K562 (cell line): Measurements from ENCODE around the gene MAP4. TPM values are rescaled to one million over a fixed set of nuclear protein-coding genes. Genes with fewer than 3 reads are reported as not detected.

Experiments
- CBFA2T3 ChIP-seq: fragments of 450-650 bp; IDR thresholded peaks from 2 replicates; pipeline ENCODE4 v1.6.1; 2017
- DACH1 ChIP-seq: fragments of 450-650 bp; IDR thresholded peaks from 2 replicates; pipeline ENCODE4 v1.6.1; 2018; ENCODE audit not compliant: partially characterized antibody
- DDX20 ChIP-seq: fragments of 450-650 bp; IDR thresholded peaks from 2 replicates; pipeline ENCODE4 v1.6.1; 2016; ENCODE audit warnings: missing genetic modification characterization, low read depth, mild to moderate bottlenecking, missing compliant biosample characterization, moderate library complexity
- EP300 ChIP-seq: IDR thresholded peaks from 2 replicates; pipeline ENCODE4 v1.6.1; 2012; ENCODE audit warnings: low read length, improper control_type of control experiment
- KLF16 ChIP-seq: IDR thresholded peaks from 2 replicates; pipeline ENCODE4 v1.6.1; 2016; ENCODE audit warnings: antibody characterized with exemption
- RB1 ChIP-seq: fragments of 450-650 bp; IDR thresholded peaks from 2 replicates; pipeline ENCODE4 v1.6.1; 2017; ENCODE audit warnings: low read depth, mild to moderate bottlenecking
- polyA plus RNA-seq, 8 experiments: library from polyadenylated mRNA; depleted of rRNA in 4 of 8; stranded (reverse) in 5 of 8; unstranded in 3 of 8; fragments of >200 nt; fragmentation: Nextera tagmentation in 2 of 8; fragmentation: Illumina TruSeq in 1 of 8; extraction: Ambion mirVana in 2 of 8; extraction: Trizol in 1 of 8; gene quantifications; 2 replicates each; pipeline versions ENCODE4 v1.2.1 to v1.2.3, GENCODE V29; 2011 to 2014; ENCODE audit warnings: inconsistent platforms in 1 of 8, missing spikeins in 1 of 8
- total RNA-seq, 7 experiments: library from RNA; depleted of rRNA in 6 of 7; stranded (reverse); fragments of >200 nt in 6 of 7; fragmentation: Illumina TruSeq in 2 of 7; extraction: Trizol in 2 of 7; gene quantifications; 2 replicates each; pipeline versions ENCODE4 v1.2.1 to v1.2.3, GENCODE V29; 2011 to 2021; ENCODE audit warnings: low replicate concordance in 1 of 7
- TF ChIP-seq, protein P1 (sequence below): sonication (generic); formaldehyde crosslinking; IDR thresholded peaks from 2 replicates; pipeline ENCODE4 v1.8.0; 2023; ENCODE audit warnings: missing genetic modification reagents, mild to moderate bottlenecking, borderline replicate concordance
- TF ChIP-seq, protein P2 (sequence below): fragments of 200-800 bp; sonication (Bioruptor generic); IDR thresholded peaks from 2 replicates; pipeline ENCODE4 v1.6.1; 2017; ENCODE audit warnings: missing genetic modification characterization, missing compliant biosample characterization

Gene MAP4
- total and polyA plus RNA-seq, 9 of the 15 experiments (the other 6 are each of a cell fraction or from before 2014, with no cell fraction given), result 13.3 to 141 (median 36.8) TPM

DNA sequence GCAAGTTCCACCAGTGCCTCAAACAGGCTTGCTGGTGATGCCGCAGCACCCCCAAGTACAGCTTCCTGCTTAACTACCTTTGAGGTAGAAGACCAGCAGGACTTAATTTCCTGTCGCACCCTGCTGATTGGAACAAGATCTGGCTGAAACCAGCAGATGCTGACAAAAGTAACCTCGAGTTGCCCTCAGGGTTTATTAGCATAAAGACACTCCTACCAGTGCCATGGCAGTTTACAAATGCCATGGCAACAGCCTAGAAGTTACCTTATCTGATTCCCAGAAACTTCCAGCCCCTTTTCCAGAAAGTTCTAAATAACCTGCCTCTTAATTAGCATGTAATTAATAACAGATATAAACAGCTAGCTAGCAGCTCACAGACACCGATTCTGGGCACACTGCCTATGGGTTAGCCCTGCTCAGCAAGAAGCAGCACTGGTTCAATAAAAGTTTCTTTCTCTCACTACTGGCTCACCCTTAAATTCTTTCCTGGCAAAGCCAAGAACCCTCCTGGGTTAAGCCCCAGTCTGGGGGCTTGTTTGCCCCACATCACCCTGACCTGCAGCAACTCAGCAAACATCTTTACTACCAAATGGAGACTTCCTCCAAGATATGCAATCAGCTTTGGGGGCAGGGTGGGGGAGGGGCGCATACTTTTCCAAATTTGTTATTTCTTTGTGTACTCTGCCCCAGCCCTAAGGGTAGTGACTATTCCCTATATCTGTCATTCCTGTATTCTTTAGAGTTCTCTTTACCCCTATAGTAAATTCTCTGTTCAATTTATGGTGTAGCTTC lies 54.2 kb downstream of the MAP4 start (continued):
- TF ChIP-seq, protein P1, sequence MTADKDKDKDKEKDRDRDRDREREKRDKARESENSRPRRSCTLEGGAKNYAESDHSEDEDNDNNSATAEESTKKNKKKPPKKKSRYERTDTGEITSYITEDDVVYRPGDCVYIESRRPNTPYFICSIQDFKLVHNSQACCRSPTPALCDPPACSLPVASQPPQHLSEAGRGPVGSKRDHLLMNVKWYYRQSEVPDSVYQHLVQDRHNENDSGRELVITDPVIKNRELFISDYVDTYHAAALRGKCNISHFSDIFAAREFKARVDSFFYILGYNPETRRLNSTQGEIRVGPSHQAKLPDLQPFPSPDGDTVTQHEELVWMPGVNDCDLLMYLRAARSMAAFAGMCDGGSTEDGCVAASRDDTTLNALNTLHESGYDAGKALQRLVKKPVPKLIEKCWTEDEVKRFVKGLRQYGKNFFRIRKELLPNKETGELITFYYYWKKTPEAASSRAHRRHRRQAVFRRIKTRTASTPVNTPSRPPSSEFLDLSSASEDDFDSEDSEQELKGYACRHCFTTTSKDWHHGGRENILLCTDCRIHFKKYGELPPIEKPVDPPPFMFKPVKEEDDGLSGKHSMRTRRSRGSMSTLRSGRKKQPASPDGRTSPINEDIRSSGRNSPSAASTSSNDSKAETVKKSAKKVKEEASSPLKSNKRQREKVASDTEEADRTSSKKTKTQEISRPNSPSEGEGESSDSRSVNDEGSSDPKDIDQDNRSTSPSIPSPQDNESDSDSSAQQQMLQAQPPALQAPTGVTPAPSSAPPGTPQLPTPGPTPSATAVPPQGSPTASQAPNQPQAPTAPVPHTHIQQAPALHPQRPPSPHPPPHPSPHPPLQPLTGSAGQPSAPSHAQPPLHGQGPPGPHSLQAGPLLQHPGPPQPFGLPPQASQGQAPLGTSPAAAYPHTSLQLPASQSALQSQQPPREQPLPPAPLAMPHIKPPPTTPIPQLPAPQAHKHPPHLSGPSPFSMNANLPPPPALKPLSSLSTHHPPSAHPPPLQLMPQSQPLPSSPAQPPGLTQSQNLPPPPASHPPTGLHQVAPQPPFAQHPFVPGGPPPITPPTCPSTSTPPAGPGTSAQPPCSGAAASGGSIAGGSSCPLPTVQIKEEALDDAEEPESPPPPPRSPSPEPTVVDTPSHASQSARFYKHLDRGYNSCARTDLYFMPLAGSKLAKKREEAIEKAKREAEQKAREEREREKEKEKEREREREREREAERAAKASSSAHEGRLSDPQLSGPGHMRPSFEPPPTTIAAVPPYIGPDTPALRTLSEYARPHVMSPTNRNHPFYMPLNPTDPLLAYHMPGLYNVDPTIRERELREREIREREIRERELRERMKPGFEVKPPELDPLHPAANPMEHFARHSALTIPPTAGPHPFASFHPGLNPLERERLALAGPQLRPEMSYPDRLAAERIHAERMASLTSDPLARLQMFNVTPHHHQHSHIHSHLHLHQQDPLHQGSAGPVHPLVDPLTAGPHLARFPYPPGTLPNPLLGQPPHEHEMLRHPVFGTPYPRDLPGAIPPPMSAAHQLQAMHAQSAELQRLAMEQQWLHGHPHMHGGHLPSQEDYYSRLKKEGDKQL (CRISPR knock-in tag), result no peak
- TF ChIP-seq KLF16 (peak; percentile 70), EP300 (peak; percentile 28), RB1 (no peak), DACH1 (peak; percentile 7), CBFA2T3 (0 out of 2 replicates have a peak, but pooled peaks have one; percentile 7), DDX20 (tag) (no peak)
- TF ChIP-seq, protein P2, sequence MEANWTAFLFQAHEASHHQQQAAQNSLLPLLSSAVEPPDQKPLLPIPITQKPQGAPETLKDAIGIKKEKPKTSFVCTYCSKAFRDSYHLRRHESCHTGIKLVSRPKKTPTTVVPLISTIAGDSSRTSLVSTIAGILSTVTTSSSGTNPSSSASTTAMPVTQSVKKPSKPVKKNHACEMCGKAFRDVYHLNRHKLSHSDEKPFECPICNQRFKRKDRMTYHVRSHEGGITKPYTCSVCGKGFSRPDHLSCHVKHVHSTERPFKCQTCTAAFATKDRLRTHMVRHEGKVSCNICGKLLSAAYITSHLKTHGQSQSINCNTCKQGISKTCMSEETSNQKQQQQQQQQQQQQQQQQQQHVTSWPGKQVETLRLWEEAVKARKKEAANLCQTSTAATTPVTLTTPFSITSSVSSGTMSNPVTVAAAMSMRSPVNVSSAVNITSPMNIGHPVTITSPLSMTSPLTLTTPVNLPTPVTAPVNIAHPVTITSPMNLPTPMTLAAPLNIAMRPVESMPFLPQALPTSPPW (CRISPR knock-in tag), result peak; percentile 25; the same call in 1 of the 2 replicates
